Loucy (cell line): ENCODE measurements around the gene ASH1L.

Experiments used
- EZH2phosphoT487 ChIP-seq: fragments of 200-600 bp; IDR thresholded peaks from 2 replicates; pipeline ENCODE4 v1.6.1; 2018; ENCODE audit warnings: antibody characterized with exemption, mild to moderate bottlenecking, moderate library complexity, borderline replicate concordance
- TF ChIP-seq, protein P1 (sequence below): fragments of 200-600 bp; sonication (generic); conservative IDR thresholded peaks from 2 replicates; pipeline ENCODE4 v1.5.1; 2014; ENCODE audit warnings: mild to moderate bottlenecking, antibody characterized with exemption, low read length

DNA sequence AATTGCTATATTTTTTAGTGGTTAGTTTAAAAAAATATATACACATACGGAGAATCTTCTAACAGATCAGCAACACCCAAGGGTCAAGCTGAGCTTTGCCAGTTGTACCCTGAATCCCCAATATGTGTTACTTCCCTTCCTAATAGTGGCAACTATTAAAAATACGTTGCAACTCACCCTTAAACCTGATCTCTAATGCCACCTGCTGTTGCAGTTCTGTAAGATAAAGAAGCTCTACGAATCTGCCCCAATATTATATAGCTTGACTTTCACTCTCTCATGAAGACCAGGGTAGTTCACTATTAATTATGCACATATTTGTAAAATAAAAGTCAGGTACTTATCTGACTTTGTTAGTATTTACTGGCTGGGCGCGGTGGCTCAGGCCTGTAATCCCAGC lies 58.4 kb downstream of the ASH1L start:
- TF ChIP-seq, protein P1, sequence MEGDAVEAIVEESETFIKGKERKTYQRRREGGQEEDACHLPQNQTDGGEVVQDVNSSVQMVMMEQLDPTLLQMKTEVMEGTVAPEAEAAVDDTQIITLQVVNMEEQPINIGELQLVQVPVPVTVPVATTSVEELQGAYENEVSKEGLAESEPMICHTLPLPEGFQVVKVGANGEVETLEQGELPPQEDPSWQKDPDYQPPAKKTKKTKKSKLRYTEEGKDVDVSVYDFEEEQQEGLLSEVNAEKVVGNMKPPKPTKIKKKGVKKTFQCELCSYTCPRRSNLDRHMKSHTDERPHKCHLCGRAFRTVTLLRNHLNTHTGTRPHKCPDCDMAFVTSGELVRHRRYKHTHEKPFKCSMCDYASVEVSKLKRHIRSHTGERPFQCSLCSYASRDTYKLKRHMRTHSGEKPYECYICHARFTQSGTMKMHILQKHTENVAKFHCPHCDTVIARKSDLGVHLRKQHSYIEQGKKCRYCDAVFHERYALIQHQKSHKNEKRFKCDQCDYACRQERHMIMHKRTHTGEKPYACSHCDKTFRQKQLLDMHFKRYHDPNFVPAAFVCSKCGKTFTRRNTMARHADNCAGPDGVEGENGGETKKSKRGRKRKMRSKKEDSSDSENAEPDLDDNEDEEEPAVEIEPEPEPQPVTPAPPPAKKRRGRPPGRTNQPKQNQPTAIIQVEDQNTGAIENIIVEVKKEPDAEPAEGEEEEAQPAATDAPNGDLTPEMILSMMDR: peak; percentile 63
- no peak for TF ChIP-seq EZH2phosphoT487
